ENCODE data around the gene TMEM97.

Gene TMEM97

DNA sequence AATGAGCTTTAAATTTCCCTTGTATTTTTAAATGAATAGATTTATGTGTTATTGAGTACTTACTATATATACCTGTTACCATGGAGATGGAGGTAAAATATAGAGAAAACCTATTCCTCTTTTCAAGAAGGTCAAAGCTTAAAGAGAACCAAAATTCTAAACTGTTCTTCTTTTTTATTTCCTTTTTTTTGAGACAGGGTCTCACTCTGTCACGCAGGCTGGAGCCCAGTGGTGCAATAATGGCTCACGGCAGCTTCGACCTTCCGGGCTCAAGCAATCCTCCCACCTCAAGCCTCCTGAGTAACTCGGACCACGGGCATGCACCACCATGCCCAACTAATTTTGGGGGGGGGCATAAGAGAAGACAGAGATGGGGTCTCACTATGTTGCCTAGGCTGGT is 25.0 kb upstream of the TMEM97 start:
- TF ChIP-seq, protein P1, sequence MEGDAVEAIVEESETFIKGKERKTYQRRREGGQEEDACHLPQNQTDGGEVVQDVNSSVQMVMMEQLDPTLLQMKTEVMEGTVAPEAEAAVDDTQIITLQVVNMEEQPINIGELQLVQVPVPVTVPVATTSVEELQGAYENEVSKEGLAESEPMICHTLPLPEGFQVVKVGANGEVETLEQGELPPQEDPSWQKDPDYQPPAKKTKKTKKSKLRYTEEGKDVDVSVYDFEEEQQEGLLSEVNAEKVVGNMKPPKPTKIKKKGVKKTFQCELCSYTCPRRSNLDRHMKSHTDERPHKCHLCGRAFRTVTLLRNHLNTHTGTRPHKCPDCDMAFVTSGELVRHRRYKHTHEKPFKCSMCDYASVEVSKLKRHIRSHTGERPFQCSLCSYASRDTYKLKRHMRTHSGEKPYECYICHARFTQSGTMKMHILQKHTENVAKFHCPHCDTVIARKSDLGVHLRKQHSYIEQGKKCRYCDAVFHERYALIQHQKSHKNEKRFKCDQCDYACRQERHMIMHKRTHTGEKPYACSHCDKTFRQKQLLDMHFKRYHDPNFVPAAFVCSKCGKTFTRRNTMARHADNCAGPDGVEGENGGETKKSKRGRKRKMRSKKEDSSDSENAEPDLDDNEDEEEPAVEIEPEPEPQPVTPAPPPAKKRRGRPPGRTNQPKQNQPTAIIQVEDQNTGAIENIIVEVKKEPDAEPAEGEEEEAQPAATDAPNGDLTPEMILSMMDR (IDR thresholded peaks at IDR 0.05; ENCODE audit: borderline replicate concordance, insufficient read depth, low read depth, low read length): no peak

DNA sequence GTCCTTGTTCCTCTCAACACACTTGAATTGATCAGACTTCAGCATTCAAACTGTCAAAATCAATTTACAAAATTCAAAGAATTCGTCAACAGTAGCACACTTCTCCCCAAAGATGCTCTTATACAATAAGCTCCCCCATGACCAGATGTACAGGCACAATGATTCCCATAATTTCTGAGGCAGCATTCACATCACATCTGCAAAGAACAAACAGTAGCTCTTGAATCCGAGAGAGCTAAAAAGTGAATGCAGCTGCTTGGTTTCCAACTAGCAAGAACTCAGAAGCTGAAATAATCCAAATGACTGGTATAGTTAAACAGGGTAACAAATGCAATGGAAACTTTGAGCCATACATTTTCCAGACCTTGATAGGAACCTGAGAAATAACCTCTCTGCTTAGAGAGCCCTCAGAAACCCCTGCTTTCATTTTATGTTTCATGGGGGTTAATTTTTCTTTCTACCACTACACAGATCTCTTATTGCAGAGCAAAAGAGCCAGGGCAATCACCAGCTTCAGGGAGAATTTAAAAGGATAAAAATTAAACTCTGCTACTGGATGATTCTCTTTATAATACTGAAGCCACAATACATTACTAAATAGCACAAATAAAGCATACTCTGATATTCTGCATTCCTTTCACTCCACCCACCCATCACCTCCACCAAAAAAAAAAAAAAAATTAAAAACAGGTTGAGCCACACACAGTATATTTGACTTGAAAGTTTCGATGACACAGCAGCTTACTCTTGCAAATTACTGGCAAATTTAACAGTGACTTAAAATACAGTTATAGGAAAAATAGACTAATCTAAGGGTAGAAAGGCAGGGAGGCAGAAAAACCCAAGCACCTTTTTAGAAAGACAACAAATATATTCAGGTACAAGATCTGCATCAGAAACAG is 23.1 kb upstream of the TMEM97 start:
- no peak overlapping the region for H3K4me3 ChIP-seq (ENCODE audit: low read depth, low read length)
- TF ChIP-seq, protein P1 (IDR thresholded peaks at IDR 0.05; ENCODE audit: borderline replicate concordance, insufficient read depth, low read depth, low read length): no peak

More for the DNA sequence above, 25.0 kb upstream of the TMEM97 start:
- H3K4me3 ChIP-seq (ENCODE audit: low read depth, low read length): no peak overlapping the region

DNA sequence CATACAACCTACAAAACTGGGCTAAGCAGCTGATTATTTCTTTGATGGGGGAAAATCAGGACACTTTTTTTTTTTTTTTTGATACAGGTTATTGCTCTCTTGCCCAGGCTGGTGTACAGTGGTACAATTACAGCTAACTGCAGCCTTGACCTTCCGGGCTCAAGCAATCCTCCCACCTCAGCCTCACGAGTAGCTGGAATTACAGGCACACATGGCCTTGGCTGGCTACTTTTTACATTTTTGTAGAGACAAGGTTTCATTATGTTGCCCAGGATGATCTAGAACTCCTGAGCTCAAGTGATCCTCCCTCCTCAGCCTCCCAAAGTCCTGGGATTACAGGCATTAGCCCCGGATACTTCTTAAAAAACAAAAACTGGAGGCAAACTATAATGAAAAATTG is 20.6 kb upstream of the TMEM97 start:
- no peak overlapping the region for H3K4me3 ChIP-seq (ENCODE audit: low read depth, low read length)
- TF ChIP-seq, protein P1 (IDR thresholded peaks at IDR 0.05; ENCODE audit: borderline replicate concordance, insufficient read depth, low read depth, low read length): no peak

DNA sequence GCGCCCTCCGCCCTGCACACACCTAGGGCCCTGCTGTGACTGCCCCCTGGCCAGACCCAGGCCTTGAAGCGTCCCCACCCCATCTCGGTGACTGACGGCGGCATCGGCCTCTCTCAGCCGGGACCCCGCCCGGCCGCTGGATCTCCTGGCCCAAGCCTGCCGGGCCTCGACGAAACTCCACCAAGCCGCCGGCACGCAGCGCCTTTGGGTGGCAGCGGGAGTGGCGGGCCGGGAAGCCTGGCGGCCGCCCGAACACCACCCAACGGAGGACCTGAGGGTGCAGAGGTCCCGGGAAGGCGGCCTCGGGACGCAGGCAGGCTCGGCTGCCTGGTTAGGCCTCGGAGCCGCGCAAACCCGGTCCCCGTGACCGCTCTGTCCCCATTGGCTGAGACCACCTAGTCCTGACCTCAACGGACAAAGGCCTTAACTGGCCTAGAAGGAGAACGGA is 12.0 kb upstream of the TMEM97 start:
- TF ChIP-seq, protein P1 (IDR thresholded peaks at IDR 0.05; ENCODE audit: borderline replicate concordance, insufficient read depth, low read depth, low read length): no peak
- H3K4me3 ChIP-seq (ENCODE audit: low read depth, low read length): no peak overlapping the region

DNA sequence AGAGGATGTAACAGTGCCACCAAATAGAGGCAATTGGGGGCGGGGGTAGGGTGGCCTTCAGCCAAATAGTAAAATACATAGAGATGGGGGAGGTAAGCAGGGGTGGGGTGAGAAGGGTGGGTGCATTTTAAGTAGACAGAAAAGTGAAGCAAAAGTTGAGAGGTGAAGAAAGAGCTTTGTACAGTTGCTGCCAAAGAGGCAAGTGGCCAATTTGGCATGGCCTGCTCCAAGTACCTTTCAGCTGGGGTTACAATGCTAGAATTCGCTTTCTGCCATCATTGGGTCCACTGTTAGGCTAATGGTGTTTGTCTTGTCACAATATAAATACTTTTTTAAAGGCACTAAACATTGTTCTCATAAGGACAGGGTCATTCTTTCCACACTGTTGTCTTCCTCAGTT is 5.2 kb upstream of the TMEM97 start:
- TF ChIP-seq, protein P1 (IDR thresholded peaks at IDR 0.05; ENCODE audit: borderline replicate concordance, insufficient read depth, low read depth, low read length): no peak

DNA sequence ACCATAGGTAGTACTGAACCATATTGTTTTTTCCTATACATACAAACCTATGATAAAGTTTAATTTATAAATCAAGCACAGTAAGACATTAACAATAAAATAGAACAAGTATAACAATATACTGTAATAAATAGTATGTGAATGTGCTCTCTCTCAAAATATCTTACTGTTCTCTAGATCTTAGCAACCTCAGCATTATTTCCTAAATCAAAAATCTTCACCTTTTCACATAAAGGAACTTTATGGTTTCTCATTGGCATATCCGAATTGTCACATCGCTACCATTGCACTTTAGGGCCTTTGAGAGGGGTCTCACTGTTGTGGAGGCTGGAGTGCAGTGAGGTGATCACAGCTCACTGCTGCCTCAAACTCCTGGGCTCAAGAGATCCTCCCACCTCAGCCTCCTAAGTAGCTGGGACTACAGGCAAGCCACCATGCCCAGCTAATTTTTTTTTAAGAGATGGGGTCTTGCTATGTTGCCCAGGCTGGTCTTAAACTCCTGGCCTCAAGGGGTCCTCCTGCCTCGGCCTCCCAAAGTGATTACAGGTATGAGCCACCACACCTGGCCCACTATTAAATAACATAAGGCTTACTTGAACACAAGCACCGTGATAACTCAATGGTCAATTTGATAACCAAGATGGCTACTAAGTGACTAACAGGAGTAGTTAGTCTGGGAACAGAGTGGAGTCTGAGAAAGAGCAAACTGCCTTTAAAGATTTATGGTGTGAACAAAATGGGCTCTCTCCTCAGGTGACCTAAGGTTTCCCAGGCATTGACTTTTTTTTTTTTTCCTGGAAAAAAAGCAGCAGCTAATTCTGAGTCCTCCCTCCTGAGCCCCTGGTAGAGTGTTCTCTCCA is 2.9 kb upstream of the TMEM97 start:
- no peak overlapping the region for H3K4me3 ChIP-seq (ENCODE audit: low read depth, low read length)
- TF ChIP-seq, protein P1 (IDR thresholded peaks at IDR 0.05; ENCODE audit: borderline replicate concordance, insufficient read depth, low read depth, low read length): no peak

More for the DNA sequence above, 5.2 kb upstream of the TMEM97 start:
- H3K4me3 ChIP-seq (ENCODE audit: low read depth, low read length): no peak overlapping the region

Data from GM12875 (cell line).